GM04503 (cell line): ENCODE results near the gene FRMD4A.

Experiments used
- DNase-seq: peaks from one replicate; pipeline ENCODE4 v3.0.0-alpha.2; 2012; ENCODE audit warnings: low read depth

The FRMD4A gene

GRCh38 chr10:13751191-13751764, 579.4 kb downstream of the FRMD4A start:
- DNase-seq = no peak

- DNase-seq = no peak
Measured at GRCh38 chr10:13750299-13751190, 580.2 kb downstream of the FRMD4A start.

GRCh38 chr10:13745271-13745670, 585.5 kb downstream of the FRMD4A start:
- DNase-seq = no peak

GRCh38 chr10:13743963-13744362, 586.8 kb downstream of the FRMD4A start:
- DNase-seq = no peak

GRCh38 chr10:13743101-13743693, 587.5 kb downstream of the FRMD4A start:
- no peak for DNase-seq

- DNase-seq = no peak
Measured at GRCh38 chr10:13741438-13741837, 589.3 kb downstream of the FRMD4A start.

- no peak for DNase-seq
Measured at GRCh38 chr10:13740461-13740860, 590.3 kb downstream of the FRMD4A start.

GRCh38 chr10:13739183-13739582, 591.5 kb downstream of the FRMD4A start:
- DNase-seq = no peak

- no peak for DNase-seq
Measured at GRCh38 chr10:13736506-13736905, 594.2 kb downstream of the FRMD4A start.

- DNase-seq = no peak
Measured at GRCh38 chr10:13734151-13734550, 596.6 kb downstream of the FRMD4A start.

- DNase-seq = no peak
Measured at GRCh38 chr10:13733071-13733470, 597.7 kb downstream of the FRMD4A start.

- no peak for DNase-seq
Measured at GRCh38 chr10:13732465-13732881, 598.3 kb downstream of the FRMD4A start.

- DNase-seq = no peak
Measured at GRCh38 chr10:13731799-13732198, 598.9 kb downstream of the FRMD4A start.

- no peak for DNase-seq
Measured at GRCh38 chr10:13730956-13731355, 599.8 kb downstream of the FRMD4A start.

- no peak for DNase-seq
Measured at GRCh38 chr10:13730306-13730652, 600.4 kb downstream of the FRMD4A start.

GRCh38 chr10:13729586-13730305, 601.0 kb downstream of the FRMD4A start:
- DNase-seq = no peak

- DNase-seq = no peak
Measured at GRCh38 chr10:13728898-13729535, 601.7 kb downstream of the FRMD4A start.

- DNase-seq = no peak
Measured at GRCh38 chr10:13725594-13725993, 605.1 kb downstream of the FRMD4A start.

GRCh38 chr10:13724484-13724883, 606.2 kb downstream of the FRMD4A start:
- DNase-seq = no peak

- DNase-seq = no peak
Measured at GRCh38 chr10:13722747-13723653, 607.7 kb downstream of the FRMD4A start.

- no peak for DNase-seq
Measured at GRCh38 chr10:13721486-13721885, 609.2 kb downstream of the FRMD4A start.
